Mesothelial cell of epicardium (in vitro differentiated cells): ENCODE results near the gene PPM1A. TPM values are rescaled to one million over a fixed set of nuclear protein-coding genes. Genes with fewer than 3 reads are reported as not detected.

Experiments used
- DNase-seq, 2 experiments: peaks; one replicate each; pipeline ENCODE4 v3.0.0; 2021; ENCODE audit warnings: low spot score in 2 of 2; ENCODE audit not compliant: unreplicated experiment in 2 of 2
- H3K27ac Mint-ChIP-seq: 2 replicates; pipeline ENCODE4 v1.8.0; 2021; ENCODE audit warnings: mixed read lengths
- H3K27me3 Mint-ChIP-seq: 2 replicates; pipeline ENCODE4 v1.8.0; 2021; ENCODE audit warnings: low read depth, mixed read lengths
- H3K36me3 Mint-ChIP-seq: 2 replicates; pipeline ENCODE4 v1.8.0; 2021; ENCODE audit warnings: mixed read lengths
- H3K4me1 Mint-ChIP-seq: 2 replicates; pipeline ENCODE4 v1.8.0; 2021; ENCODE audit warnings: mixed read lengths
- H3K4me3 Mint-ChIP-seq: 2 replicates; pipeline ENCODE4 v1.8.0; 2021; ENCODE audit warnings: mild to moderate bottlenecking, moderate library complexity, mixed read lengths
- H3K9me3 Mint-ChIP-seq: 2 replicates; pipeline ENCODE4 v1.8.0; 2021; ENCODE audit warnings: mixed read lengths
- total RNA-seq: library from RNA; stranded (reverse); gene quantifications from 3 replicates; pipeline ENCODE4 v1.2.1, GENCODE V29; 2021
- TF ChIP-seq, protein P1 (sequence below): fragments of 200-600 bp; sonication (generic); IDR thresholded peaks from one replicate; pipeline ENCODE4 v1.5.0; 2021; ENCODE audit warnings: antibody characterized with exemption; ENCODE audit not compliant: unreplicated experiment

The PPM1A gene
- total RNA-seq, 1 donor from 2014 or later: 44.3 TPM

DNA sequence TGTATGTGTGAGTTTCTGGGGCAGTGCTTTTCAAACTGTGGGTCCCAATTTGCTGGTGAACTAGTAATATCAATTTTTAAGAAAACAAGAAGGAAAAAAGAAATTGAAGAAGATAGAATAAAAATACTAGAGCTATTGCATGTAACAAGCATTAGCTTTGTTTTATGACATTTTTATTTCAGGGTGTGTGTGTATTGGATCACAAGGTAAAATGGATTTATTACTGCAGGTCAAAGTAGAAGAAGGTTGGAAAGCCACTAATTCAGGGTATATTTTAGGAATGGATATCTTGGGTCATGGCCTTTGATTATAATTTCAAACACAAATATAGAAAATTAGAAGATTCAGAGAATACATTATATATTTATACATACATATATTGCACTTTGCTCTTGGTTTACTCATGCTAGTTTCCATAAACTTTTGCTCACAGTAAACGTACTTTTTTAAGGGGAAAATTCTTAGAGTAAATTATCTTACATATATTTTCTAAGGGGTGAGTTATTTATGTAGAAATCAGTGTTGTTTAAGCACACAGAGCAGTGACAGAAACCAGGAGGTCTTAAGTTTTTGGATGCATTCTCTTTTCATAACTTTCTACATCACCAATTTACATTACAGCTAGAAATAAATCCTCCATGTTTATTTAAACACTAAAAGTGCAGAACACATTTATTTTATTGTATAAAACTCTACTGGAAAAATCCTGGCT lies 34.5 kb upstream of the PPM1A start:
- Mint-ChIP-seq H3K9me3 (peaks cover 6% of the 10 kb centered on the region), H3K36me3 (no peaks in the 10 kb centered on the region), H3K4me1 (no peaks in the 10 kb centered on the region), H3K27ac (no peak overlapping the region), H3K27me3 (peaks cover 4% of the 10 kb centered on the region), H3K4me3 (no peak overlapping the region)
- TF ChIP-seq, protein P1, sequence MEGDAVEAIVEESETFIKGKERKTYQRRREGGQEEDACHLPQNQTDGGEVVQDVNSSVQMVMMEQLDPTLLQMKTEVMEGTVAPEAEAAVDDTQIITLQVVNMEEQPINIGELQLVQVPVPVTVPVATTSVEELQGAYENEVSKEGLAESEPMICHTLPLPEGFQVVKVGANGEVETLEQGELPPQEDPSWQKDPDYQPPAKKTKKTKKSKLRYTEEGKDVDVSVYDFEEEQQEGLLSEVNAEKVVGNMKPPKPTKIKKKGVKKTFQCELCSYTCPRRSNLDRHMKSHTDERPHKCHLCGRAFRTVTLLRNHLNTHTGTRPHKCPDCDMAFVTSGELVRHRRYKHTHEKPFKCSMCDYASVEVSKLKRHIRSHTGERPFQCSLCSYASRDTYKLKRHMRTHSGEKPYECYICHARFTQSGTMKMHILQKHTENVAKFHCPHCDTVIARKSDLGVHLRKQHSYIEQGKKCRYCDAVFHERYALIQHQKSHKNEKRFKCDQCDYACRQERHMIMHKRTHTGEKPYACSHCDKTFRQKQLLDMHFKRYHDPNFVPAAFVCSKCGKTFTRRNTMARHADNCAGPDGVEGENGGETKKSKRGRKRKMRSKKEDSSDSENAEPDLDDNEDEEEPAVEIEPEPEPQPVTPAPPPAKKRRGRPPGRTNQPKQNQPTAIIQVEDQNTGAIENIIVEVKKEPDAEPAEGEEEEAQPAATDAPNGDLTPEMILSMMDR: no peak
- no peak for DNase-seq

DNA sequence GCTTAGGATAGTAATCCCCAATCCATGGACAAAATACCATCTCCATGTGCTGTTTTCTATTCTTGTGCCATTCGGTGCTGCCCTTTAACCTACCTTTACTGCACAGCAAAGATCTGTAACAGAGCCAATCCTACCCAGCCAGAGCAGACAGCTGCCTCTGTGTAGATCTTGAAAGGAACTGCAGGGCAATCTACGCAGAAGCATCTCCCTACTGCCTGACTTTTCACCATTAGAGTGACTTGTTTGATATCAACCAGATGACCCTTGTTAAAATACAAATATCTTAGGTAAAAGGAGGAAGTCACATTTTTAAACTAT lies 33.9 kb upstream of the PPM1A start:
- no peak overlapping the region for H3K4me3 Mint-ChIP-seq
- no peak overlapping the region for H3K27ac Mint-ChIP-seq
- H3K36me3 Mint-ChIP-seq: no peaks in the 10 kb centered on the region
- DNase-seq: no peak
- H3K4me1 Mint-ChIP-seq: no peaks in the 10 kb centered on the region
- TF ChIP-seq, protein P1: no peak
- peaks cover 4% of the 10 kb centered on the region for H3K27me3 Mint-ChIP-seq
- H3K9me3 Mint-ChIP-seq: peaks cover 3% of the 10 kb centered on the region

DNA sequence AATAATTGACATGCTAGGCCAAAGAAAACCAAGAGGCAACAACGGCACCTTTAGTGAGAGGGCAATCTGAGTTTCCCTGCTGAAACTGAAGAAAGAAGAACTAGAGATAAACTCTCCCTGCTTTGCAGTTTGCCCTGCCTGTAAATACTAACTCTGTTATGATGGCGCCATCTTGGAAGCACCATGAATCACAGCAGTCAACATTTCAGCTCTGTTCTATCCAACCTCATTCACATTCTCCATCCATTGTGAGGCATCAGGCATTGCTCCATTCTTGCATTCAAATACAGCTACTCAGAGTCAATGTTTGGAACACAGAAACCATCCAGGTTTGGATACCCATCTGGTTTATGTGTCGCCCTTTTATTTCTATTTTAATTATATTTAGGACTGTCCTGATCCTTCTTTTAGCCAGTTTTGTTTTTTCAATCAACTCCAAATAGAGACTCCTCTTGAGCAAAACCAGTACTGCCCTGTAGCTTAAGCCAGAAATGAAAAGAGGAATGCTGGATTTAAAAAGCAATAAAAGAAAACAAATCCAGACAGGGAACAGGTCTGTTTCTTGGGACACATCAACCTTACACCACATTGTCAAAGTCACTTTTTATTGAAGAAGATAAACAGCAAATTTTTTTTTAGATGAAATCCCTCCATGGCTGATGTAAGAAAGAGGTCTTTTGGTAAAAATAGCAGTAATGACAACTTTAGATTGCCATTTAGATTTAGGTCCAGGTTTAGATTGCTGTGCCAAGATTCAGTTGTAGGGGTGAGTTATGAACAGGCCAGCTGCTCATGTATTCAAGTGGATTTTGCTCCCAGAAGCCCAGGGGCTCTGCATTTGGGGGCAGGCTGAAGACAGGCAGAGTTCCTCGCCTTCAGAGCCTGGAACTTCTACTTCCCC lies 33.3 kb upstream of the PPM1A start:
- Mint-ChIP-seq H3K4me1 (no peaks in the 10 kb centered on the region), H3K27ac (no peak overlapping the region), H3K4me3 (no peak overlapping the region), H3K9me3 (no peaks in the 10 kb centered on the region), H3K27me3 (peaks cover 4% of the 10 kb centered on the region), H3K36me3 (no peaks in the 10 kb centered on the region)
- DNase-seq: no peak
- TF ChIP-seq, protein P1: no peak

DNA sequence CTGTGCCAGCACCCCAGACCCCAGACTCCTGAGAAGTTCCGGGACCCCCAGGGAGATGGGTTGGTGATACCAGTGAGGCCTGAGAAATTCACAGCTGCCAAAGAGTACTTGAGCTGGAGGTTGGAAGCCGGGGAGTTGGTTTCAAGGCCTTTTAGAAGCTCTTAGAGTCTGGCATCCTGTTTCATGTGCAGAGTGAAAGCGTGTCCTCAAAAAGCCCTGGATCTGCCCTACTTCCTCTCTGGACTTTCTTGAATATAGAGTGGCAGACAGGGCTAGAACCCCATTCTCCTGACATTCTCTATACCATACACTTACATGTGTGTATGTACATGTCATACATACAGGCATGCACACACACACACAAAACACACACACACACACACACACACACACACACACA lies 31.3 kb upstream of the PPM1A start:
- Mint-ChIP-seq H3K9me3 (no peaks in the 10 kb centered on the region), H3K4me3 (no peak overlapping the region), H3K27me3 (peaks cover 2% of the 10 kb centered on the region), H3K27ac (no peak overlapping the region), H3K36me3 (no peaks in the 10 kb centered on the region), H3K4me1 (no peaks in the 10 kb centered on the region)
- DNase-seq: no peak
- TF ChIP-seq, protein P1: no peak

DNA sequence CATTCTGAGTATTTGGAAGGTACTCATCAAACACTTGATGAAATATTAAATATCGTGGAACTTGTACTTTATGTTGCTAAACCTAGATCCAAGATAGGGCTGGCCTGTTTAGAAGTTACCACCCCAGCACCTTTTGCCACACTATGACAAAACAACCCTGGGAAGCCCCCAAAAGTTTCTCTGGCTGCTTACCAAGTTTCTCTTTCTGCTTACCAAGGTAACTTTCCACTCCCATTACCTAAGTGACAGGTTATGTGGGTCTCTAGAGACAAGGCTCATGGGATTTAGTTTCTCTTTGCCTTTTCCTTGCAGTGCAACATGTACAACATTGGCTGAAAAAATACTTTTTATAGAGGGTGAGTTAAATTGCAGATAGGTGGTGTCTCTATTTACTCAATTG lies 28.9 kb upstream of the PPM1A start:
- H3K4me3 Mint-ChIP-seq: no peak overlapping the region
- H3K36me3 Mint-ChIP-seq: no peaks in the 10 kb centered on the region

More for the DNA sequence above, 28.9 kb upstream of the PPM1A start:
- Mint-ChIP-seq H3K27ac (no peak overlapping the region), H3K27me3 (no peaks in the 10 kb centered on the region), H3K4me1 (no peaks in the 10 kb centered on the region), H3K9me3 (no peaks in the 10 kb centered on the region)
- no peak for DNase-seq
- TF ChIP-seq, protein P1: no peak
